ENCODE results near the gene BPGM.
A peak's percentile ranks its signal among the peaks of the same experiment; 100 is the strongest.
"Not testable (repeated sequence)": the region's sequence is repeated elsewhere in the genome, so short reads cannot be mapped to it uniquely, and the experiment has no call there.

BPGM gene

GRCh38 chr7:134657526-134657925 lies 10.9 kb downstream of the BPGM start:
- no peak for DNase-seq (ENCODE audit: low read depth, low spot score)

DNA sequence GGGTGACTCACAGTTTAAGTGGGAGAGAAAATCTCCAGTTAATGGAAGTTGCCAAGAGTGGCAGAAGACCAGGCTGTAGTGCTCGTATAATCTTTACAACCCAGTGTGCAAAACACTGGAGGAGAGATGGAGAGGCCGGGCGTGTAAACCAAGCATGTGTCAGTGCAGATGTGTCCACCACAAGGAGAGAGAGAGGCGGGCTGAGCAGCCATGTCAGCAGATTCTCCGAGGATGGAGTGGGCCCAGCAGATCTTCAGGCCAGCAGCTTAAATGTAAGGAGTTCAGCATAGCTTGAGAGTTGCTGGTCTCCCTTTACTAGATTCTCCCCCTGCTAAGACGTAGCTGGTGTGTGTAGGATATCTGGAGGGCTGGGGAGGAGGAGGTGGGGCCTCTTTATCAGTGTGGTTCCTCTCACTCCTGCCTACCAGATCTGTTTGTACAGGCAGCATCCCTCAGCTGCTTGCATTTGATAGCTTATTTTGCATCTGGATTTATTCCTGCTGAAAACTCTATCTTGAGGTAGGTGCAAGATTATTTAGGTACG lies 13.7 kb downstream of the BPGM start:
- no peak overlapping the region for H3K4me3 ChIP-seq (ENCODE audit: low read length)
- no peak for DNase-seq (ENCODE audit: low read depth, low spot score)

More at GRCh38 chr7:134657526-134657925, 10.9 kb downstream of the BPGM start:
- no peak overlapping the region for H3K4me3 ChIP-seq (ENCODE audit: low read length)

DNA sequence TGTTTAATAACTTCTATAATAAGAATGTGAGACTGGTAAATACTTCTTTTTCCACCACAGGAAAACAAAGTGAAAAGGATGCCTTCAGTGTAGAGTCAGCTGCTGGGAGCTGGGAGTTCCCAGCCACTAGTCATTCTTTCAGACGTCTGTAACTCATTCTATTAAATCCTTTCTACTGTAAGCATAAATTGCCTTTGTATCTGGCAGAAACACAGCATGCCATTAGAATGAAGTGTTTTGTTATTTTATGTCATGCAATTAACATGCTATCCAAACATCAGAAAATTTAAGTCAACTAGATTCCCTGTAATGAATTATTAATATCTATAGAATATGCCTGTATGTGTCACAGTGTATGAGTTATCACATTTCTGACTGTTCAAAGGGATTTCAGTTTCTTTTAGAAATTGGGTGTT lies 14.3 kb downstream of the BPGM start:
- no peak for DNase-seq (ENCODE audit: low read depth, low spot score)

DNA sequence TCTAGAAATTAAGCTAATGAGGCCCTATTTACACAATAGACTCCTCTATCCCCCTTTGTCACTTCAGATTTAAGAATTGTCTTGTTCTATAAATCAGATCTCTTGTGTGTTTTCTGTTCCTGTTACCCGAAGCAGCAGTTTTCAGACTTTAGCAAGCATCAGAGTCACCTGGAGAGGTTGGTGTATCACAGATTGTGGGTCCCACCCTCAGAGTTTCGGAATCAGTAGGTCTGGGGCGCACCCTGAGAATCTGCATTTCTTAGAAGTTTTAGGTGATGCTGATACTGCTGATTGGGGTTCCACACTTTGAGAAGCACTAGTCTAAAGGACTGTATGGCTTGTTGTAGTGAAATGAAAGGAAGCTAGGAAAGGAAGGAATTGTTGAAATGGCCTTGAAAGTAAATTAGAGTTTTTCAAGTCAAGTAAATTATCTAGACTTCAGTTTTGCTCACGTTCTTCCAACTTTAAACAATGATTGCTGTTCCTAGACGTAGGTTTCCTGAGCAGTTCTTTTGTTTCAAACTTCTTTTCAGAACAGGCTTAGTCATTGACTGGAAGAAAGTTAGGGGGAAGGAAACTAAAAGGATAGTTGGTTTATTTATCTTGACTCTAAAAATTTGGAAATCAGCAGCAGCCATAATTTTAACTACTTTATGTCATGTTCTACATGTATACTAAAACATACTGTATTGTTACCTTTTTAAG lies 15.7 kb downstream of the BPGM start:
- DNase-seq (ENCODE audit: low read depth, low spot score), result no peak
- H3K4me3 ChIP-seq (ENCODE audit: low read length), result no peak overlapping the region

More for the DNA sequence above, 14.3 kb downstream of the BPGM start:
- H3K4me3 ChIP-seq (ENCODE audit: low read length), result no peak overlapping the region

GRCh38 chr7:134662871-134663205 lies 16.2 kb downstream of the BPGM start:
- DNase-seq (ENCODE audit: low read depth, low spot score), result no peak
- H3K4me3 ChIP-seq (ENCODE audit: low read length), result no peak overlapping the region

DNA sequence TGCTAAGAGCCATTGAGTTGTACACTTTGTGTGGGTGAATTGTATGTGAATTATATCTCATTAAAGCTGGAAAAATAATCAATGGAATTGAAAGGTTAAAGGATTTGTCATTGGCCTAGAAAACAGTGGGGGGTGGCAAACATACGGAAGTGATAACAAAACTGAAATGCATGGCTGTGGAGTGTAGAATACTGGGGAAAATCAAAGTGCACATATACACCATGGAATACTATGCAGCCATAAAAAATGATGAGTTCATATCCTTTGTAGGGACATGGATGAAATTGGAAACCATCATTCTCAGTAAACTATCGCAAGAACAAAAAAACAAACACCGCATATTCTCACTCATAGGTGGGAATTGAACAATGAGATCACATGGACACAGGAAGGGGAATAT lies 18.4 kb downstream of the BPGM start:
- DNase-seq (ENCODE audit: low read depth, low spot score); H3K4me3 ChIP-seq (ENCODE audit: low read length): not testable (repeated sequence)

DNA sequence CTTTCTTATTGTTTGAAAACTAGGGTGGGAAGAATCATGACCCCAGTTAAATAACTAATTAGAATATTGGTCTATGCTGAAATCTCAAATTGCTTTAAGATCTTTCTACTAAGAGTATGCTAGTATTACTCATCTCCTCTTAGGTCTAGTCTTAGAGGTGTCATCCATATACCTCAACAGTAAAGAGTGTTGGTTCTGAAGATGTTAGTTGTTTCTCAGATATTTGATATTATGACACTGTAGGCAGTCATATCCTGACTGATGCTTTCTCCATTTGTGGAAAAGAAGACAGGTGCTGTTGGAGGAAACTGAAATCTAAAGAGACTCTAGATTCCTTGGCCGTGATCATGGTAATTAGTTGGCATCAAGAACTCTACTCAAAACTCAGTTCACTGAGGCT lies 21.2 kb downstream of the BPGM start:
- DNase-seq (ENCODE audit: low read depth, low spot score), result no peak
- H3K4me3 ChIP-seq (ENCODE audit: low read length), result no peak overlapping the region

GRCh38 chr7:134669388-134669787 lies 22.7 kb downstream of the BPGM start:
- no peak overlapping the region for H3K4me3 ChIP-seq (ENCODE audit: low read length)
- DNase-seq (ENCODE audit: low read depth, low spot score), result no peak

- H3K4me3 ChIP-seq (ENCODE audit: low read length), result no peak overlapping the region
- DNase-seq (ENCODE audit: low read depth, low spot score), result peak; percentile 86
These were observed 23.3 kb downstream of the BPGM start for GRCh38 chr7:134669845-134670373.

DNA sequence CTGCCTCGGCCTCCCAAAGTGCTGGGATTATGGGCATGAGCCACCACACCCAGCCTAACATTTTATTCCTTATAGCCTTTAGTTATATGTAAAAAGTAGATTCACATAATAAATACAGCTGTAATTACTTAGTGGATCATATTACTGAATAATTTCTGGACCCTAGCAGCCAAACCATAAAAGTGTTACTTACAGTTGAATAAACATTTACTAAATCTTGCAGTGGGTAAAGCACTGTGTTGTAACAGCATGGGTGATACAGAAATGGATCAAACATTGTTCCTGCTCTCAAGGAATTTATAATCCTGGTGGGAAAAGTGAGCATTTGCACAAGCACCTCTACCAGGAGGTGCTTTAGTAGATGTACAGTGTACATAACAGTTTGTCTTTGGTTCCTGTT lies 25.0 kb downstream of the BPGM start:
- no peak overlapping the region for H3K4me3 ChIP-seq (ENCODE audit: low read length)
- DNase-seq (ENCODE audit: low read depth, low spot score), result no peak

DNA sequence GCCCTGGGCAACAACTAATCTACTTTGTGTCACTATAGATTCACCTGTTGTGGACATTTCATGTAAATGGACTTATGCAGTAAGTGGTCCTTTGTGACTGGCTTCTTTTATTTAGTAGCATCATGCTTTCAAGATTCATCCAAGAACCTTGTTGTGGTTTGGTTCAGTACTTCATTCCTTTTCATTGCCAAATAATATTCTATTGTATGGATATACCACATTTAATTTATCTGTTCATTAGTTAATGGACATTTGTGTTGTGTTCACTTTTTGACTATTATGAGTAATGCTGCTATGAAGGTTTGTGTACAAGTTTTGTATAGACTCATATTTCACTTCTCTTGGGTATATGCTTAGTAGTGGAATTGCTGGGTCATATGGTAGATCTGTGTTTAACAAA lies 27.8 kb downstream of the BPGM start:
- H3K4me3 ChIP-seq (ENCODE audit: low read length), result no peak overlapping the region
- no peak for DNase-seq (ENCODE audit: low read depth, low spot score)

GRCh38 chr7:134676743-134677142 lies 30.1 kb downstream of the BPGM start:
- DNase-seq (ENCODE audit: low read depth, low spot score), result no peak
- H3K4me3 ChIP-seq (ENCODE audit: low read length), result no peak overlapping the region

DNA sequence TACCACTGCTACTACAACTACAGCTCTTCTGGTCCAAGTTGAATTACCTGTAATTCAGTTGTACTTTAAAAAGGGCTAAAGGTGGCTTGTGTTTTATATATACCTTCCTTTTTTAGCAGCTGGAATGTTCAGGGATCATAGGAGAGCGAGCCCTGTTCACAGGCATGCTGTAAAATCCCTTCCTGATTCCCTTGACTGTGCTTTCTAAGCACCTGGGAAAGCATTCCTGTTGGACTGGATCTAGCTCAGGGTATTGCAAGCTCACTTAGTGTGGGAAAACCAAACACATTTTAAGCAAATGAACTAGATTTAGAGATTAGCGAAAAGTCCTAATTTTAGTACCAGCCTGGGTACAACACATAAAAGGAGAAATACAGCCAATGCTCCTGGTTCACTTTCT lies 31.5 kb downstream of the BPGM start:
- no peak overlapping the region for H3K4me3 ChIP-seq (ENCODE audit: low read length)
- DNase-seq (ENCODE audit: low read depth, low spot score), result no peak

DNA sequence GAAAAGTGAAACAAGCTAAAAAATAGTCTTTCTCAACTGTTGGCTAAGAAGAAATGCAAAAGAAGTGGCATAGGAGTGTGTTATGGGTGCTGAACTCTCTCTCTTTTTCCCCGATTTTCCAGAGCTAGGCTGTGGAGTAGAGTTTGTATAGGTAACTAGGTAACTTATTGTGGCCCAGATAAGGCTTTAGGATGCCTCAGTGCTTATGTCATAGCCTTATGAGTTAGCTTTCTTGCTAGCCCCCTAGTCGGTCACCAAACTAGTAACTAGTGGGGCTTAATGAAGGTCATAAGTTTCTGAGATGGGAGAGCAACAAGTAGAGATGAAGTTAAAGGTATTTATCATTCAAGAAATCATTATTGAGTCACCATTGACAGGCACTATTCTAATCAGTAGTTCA lies 32.4 kb downstream of the BPGM start:
- H3K4me3 ChIP-seq (ENCODE audit: low read length), result no peak overlapping the region
- no peak for DNase-seq (ENCODE audit: low read depth, low spot score)

DNA sequence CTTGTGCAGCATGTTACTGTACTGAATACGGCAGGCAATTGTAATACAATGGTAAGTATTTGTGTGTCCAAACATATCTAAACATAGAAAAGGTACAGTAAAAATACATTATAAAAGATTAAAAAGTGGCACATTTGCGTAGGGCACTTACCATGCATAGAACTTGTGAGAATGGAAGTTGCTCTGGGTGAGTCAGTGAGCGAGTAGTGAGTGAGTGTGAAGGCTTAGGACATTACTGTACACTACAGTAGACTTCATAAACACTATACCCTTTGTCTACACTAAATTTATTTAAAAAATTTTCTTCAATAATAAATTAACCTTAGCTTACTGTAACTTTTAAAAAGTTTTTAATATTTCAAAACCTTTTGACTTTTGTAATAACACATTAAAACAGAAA lies 37.5 kb downstream of the BPGM start:
- no peak for DNase-seq (ENCODE audit: low read depth, low spot score)
- H3K4me3 ChIP-seq (ENCODE audit: low read length), result no peak overlapping the region

GRCh38 chr7:134685250-134685649 lies 38.6 kb downstream of the BPGM start:
- H3K4me3 ChIP-seq (ENCODE audit: low read length), result no peak overlapping the region
- no peak for DNase-seq (ENCODE audit: low read depth, low spot score)

DNA sequence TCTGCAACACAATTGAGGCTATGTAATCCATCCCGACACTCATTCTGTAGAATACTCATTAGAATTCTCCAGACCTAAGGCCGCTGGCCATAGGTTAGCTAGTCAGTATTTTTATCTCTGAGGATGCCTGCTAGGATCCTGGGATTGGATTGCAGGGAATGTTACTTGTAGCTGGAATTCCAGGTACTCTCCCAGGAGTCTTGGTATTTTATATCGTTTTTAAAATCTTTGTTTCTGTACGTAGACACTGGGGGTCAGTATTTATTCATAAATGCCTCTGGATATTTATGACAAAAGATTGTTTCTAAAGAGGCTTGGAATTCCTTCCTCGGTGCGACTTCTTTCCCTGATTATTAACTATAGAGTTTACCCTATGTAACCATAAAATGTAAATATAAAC lies 40.1 kb downstream of the BPGM start:
- no peak overlapping the region for H3K4me3 ChIP-seq (ENCODE audit: low read length)

GRCh38 chr7:134689550-134689949 lies 42.9 kb downstream of the BPGM start:
- DNase-seq (ENCODE audit: low read depth, low spot score); H3K4me3 ChIP-seq (ENCODE audit: low read length): not testable (repeated sequence)

More for the DNA sequence above, 40.1 kb downstream of the BPGM start:
- no peak for DNase-seq (ENCODE audit: low read depth, low spot score)

DNA sequence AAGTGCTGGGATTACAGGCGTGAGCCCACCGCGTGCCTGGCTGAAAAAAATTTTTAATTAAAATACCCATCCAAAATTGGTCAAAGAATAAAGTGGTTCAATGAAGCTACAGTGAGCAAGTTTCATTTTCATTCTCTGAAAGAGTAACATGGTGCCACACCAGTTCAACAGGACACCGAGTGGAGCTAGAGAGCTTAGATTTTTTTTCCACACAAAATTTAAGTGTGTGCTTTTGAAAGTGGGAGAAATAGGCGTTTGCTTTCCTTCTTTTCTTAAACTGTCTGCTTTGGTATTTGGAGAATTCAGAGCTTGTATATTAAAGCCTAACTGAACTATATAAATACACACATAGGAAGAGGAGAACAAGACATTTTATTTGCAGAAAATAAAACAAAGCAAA lies 43.4 kb downstream of the BPGM start:
- H3K4me3 ChIP-seq (ENCODE audit: low read length), result no peak overlapping the region
- no peak for DNase-seq (ENCODE audit: low read depth, low spot score)

DNA sequence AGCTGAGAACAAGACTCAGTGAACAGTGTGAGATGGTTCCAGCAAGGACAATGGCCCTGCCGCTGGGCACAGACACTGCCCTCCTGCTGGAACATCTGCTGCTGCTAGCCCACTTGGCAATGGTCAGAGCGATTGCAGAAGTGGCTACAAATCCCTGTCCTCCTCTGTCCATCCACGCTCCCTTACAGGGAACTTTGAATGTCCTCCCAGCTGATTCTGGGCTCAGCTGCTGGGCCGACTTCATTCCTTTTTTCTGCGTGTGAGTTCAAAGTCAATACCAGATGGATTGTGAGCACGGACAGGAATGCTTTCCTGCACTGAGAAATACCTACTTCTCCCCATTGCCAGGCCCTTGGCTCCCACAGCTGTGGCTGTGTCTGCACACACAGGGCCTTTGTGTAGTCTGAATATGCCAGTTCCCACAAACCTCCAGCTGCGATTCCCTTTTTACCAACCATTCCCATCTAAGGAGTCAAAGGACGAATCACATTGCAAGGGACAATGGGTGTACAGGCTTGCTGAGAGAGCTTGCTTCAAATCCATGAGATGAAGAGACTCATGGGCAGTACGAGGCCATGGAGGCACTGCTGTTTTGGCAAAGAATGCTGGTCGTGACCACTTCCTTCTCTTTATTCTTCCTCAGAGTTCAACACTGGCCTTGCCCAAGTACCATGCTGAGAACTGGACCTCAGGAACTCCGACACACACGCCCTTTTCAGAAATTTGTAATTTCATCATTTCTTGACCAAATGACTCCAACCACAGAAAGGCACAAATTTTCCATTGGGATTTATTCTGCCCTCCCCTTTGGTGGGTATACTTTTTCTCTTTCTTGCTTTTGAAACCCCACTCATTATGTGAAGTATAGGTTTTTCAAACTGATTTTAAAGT lies 44.2 kb downstream of the BPGM start:
- no peak overlapping the region for H3K4me3 ChIP-seq (ENCODE audit: low read length)
- no peak for DNase-seq (ENCODE audit: low read depth, low spot score)
